ENCODE measurements around the gene SLC25A53. TPM values are rescaled to one million over a fixed set of nuclear protein-coding genes. Genes with fewer than 3 reads are reported as not detected.
"Not testable (repeated sequence)": the region's sequence is repeated elsewhere in the genome, so short reads cannot be mapped to it uniquely, and the experiment has no call there.

SLC25A53 gene
- total RNA-seq, 1 experiment from 2014 or later: 6.4 TPM

GRCh38 chrX:104075778-104076445, 80.9 kb downstream of the SLC25A53 start, which contains the start of gene TMSB15C:
TMSB15C (minus strand) TSS chrX:104076236.
- not testable (repeated sequence) for DNase-seq (ENCODE audit: low read depth)

- DNase-seq (ENCODE audit: low read depth): not testable (repeated sequence)
These were observed 94.2 kb downstream of the SLC25A53 start for GRCh38 chrX:104062636-104063035.

- DNase-seq (ENCODE audit: low read depth): not testable (repeated sequence)
These were observed 101.9 kb downstream of the SLC25A53 start for GRCh38 chrX:104054956-104055355.

Other genes starting within 250 kb of the SLC25A53 start
- gene TMSB15B, start 194.4 kb downstream of the SLC25A53 start, total RNA-seq (2014; rRNA removed; shearing (Covaris generic)): 7.8 and 19.9 TPM in 2 replicates
- not detected in 2 replicates for gene H2BW1, start 143.3 kb downstream of the SLC25A53 start, total RNA-seq (2014; rRNA removed; shearing (Covaris generic))
- not detected in 2 replicates for gene H2BW2, start 117.1 kb downstream of the SLC25A53 start, total RNA-seq (2014; rRNA removed; shearing (Covaris generic))
- 3.0 and 7.3 TPM in 2 replicates for gene TMSB15C, start 80.8 kb downstream of the SLC25A53 start, total RNA-seq (2014; rRNA removed; shearing (Covaris generic))
- 0.20 TPM in 1 of 2 replicates, not detected in the other for gene ZCCHC18, start 44.5 kb downstream of the SLC25A53 start, total RNA-seq (2014; rRNA removed; shearing (Covaris generic))
- 11.9 and 14.7 TPM in 2 replicates for gene FAM199X, start 9.4 kb upstream of the SLC25A53 start, total RNA-seq (2014; rRNA removed; shearing (Covaris generic))
- gene ESX1, start 97.9 kb upstream of the SLC25A53 start, total RNA-seq (2014; rRNA removed; shearing (Covaris generic)): not detected in 2 replicates

Measured in RPMI7951 (cell line).